CD4-positive, alpha-beta memory T cell (primary cell): ENCODE measurements around the gene HSPA9. TPM values are rescaled to one million over a fixed set of nuclear protein-coding genes. Genes with fewer than 3 reads are reported as not detected.

Experiments
- CTCF ChIA-PET: fragments of 350-600 bp; sonication (Branson Sonifier 250); formaldehyde crosslinking; loops from one replicate; lab custom pipeline; 2021; ENCODE audit warnings: inconsistent platforms; ENCODE audit not compliant: partially characterized antibody; lab: Charles Lee
- POLR2A ChIA-PET: fragments of 350-600 bp; sonication (Branson Sonifier 250); formaldehyde crosslinking; loops from one replicate; lab custom pipeline; 2021; ENCODE audit not compliant: partially characterized antibody; lab: Charles Lee
- DNase-seq, 5 donors: peaks; one replicate each; pipeline versions ENCODE4 v3.0.0 to v3.0.0-alpha.2; 2020 to 2022; ENCODE audit warnings: mixed read lengths in 1 of 5
- H3K27ac ChIP-seq: one replicate; pipeline ENCODE4 v1.7.0; 2013; ENCODE audit warnings: low read depth, low read length
- H3K27me3 ChIP-seq: 2 replicates; pipeline ENCODE4 v1.7.0; 2013; ENCODE audit warnings: mild to moderate bottlenecking, low read length, moderate library complexity; ENCODE audit not compliant: insufficient read depth
- H3K36me3 ChIP-seq: 2 replicates; pipeline ENCODE4 v1.7.0; 2013; ENCODE audit warnings: mild to moderate bottlenecking, low read length, moderate library complexity; ENCODE audit not compliant: insufficient read depth
- H3K4me1 ChIP-seq: 2 replicates; pipeline ENCODE4 v1.7.0; 2013; ENCODE audit warnings: mild to moderate bottlenecking, low read length, moderate library complexity; ENCODE audit not compliant: insufficient read depth
- H3K4me3 ChIP-seq, 2 donors: one replicate each; pipeline ENCODE4 v1.7.0; 2013; ENCODE audit warnings: low read length in 2 of 2, mild to moderate bottlenecking in 1 of 2
- H3K9me3 ChIP-seq, 2 donors: one replicate each; pipeline ENCODE4 v1.7.0; 2013; ENCODE audit warnings: low read length in 2 of 2, control low read depth in 1 of 2; ENCODE audit not compliant: control insufficient read depth in 1 of 2
- H3K27ac Mint-ChIP-seq, 7 donors: one replicate each; pipeline ENCODE4 v1.8.0; 2020 to 2021; ENCODE audit warnings: mixed read lengths in 7 of 7, mild to moderate bottlenecking in 6 of 7, inconsistent platforms in 3 of 7, moderate library complexity in 3 of 7
- H3K27me3 Mint-ChIP-seq, 2 donors: one replicate each; pipeline ENCODE4 v1.8.0; 2020 to 2021; ENCODE audit warnings: mixed read lengths in 2 of 2
- H3K36me3 Mint-ChIP-seq, 2 donors: one replicate each; pipeline ENCODE4 v1.8.0; 2020 to 2021; ENCODE audit warnings: mixed read lengths in 2 of 2, inconsistent platforms in 1 of 2, mild to moderate bottlenecking in 1 of 2
- H3K4me1 Mint-ChIP-seq, 4 donors: one replicate each; pipeline ENCODE4 v1.8.0; 2020 to 2021; ENCODE audit warnings: mixed read lengths in 4 of 4, mild to moderate bottlenecking in 1 of 4
- H3K4me3 Mint-ChIP-seq, 8 donors: one replicate each; pipeline ENCODE4 v1.8.0; 2020 to 2021; ENCODE audit warnings: mixed read lengths in 8 of 8, mild to moderate bottlenecking in 7 of 8, moderate library complexity in 6 of 8, inconsistent platforms in 3 of 8
- H3K9me3 Mint-ChIP-seq, 8 donors: one replicate each; pipeline ENCODE4 v1.8.0; 2020 to 2021; ENCODE audit warnings: mixed read lengths in 8 of 8, mild to moderate bottlenecking in 5 of 8, inconsistent platforms in 3 of 8, moderate library complexity in 1 of 8
- intact Hi-C: fragments of 100-400 bp; cut with micrococcal nuclease; formaldehyde crosslinking; loops from one replicate; pipeline ENCODE4 v1.15.1; 2023
- polyA plus RNA-seq, 2 donors: library from polyadenylated mRNA; unstranded; fragments of 300-500 nt; fragmentation: Illumina TruSeq; gene quantifications; one replicate each; pipeline ENCODE4 v1.2.3, GENCODE V29; 2021
- total RNA-seq, 2 experiments: library from RNA; stranded (reverse); gene quantifications; one replicate each; pipeline ENCODE4 v1.2.3, GENCODE V29; 2021

HSPA9 gene
- total and polyA plus RNA-seq, 4 experiments from 2014 or later: 144 to 171 (median 154) TPM

- peaks cover 31 to 77% (median 53%) of the 10 kb centered on the region in 4 donors for H3K4me1 Mint-ChIP-seq
- H3K4me3 Mint-ChIP-seq: no peak overlapping the region
- CTCF ChIA-PET: interaction anchor here (0.7 kb wide), 1 partner anchor 27 kb away, joined by 3 read pairs; no protein-coding TSS in a partner anchor
- H3K4me3 ChIP-seq: no peak overlapping the region
- POLR2A ChIA-PET: interaction anchor here (1.5 kb wide), 1 partner anchor 28 kb away, joined by 8 read pairs; the partner anchor contains the start of gene ETF1
- no peaks in the 10 kb centered on the region for H3K27me3 ChIP-seq
- no peak for DNase-seq
- intact Hi-C loops: loop anchor here (10.0 kb wide), 2 partner anchors 536 to 816 kb away; partner anchors contain the start of genes FAM13B and HNRNPA0
- no peak overlapping the region for H3K27ac ChIP-seq
- H3K36me3 Mint-ChIP-seq: peaks cover 58 to 77% of the 10 kb centered on the region in 2 donors
- peaks cover 59% of the 10 kb centered on the region for H3K4me1 ChIP-seq
- H3K27me3 Mint-ChIP-seq: no peaks in the 10 kb centered on the region
- peaks cover 0 to 7% (median 0%) of the 10 kb centered on the region in 8 donors for H3K9me3 Mint-ChIP-seq
- H3K9me3 ChIP-seq: no peaks in the 10 kb centered on the region
- H3K36me3 ChIP-seq: peaks cover 74% of the 10 kb centered on the region
- H3K27ac Mint-ChIP-seq: peak overlapping the region in 5 of 7 donors; percentile 32 to 100 (median 51)
Measured at GRCh38 chr5:138570871-138571270, 4.3 kb downstream of the HSPA9 start.

- no peak overlapping the region for H3K27ac ChIP-seq
- ChIA-PET POLR2A (interaction anchor here (1.0 kb wide), 1 partner anchor 26 kb away, joined by 3 read pairs; no protein-coding TSS in a partner anchor), CTCF (interaction anchor here (1.0 to 1.7 kb wide), 2 partner anchors 26 to 218 kb away, joined by 4 to 5 read pairs; partner anchors contain the start of gene ETF1)
- peaks cover 85% of the 10 kb centered on the region for H3K36me3 ChIP-seq
- H3K4me3 Mint-ChIP-seq: peak overlapping the region in 1 of 8 donors; percentile 36
- peaks cover 68% of the 10 kb centered on the region for H3K4me1 ChIP-seq
- H3K9me3 ChIP-seq: no peaks in the 10 kb centered on the region
- intact Hi-C loops: loop anchor here (10.0 kb wide), 2 partner anchors 535 to 815 kb away; partner anchors contain the start of genes FAM13B and HNRNPA0
- H3K36me3 Mint-ChIP-seq: peaks cover 64 to 79% of the 10 kb centered on the region in 2 donors
- H3K4me3 ChIP-seq: no peak overlapping the region
- peaks cover 0 to 2% (median 0%) of the 10 kb centered on the region in 8 donors for H3K9me3 Mint-ChIP-seq
- H3K27me3 Mint-ChIP-seq: no peaks in the 10 kb centered on the region
- peak overlapping the region in 2 of 7 donors; percentile 51 to 100 for H3K27ac Mint-ChIP-seq
- peaks cover 34 to 77% (median 57%) of the 10 kb centered on the region in 4 donors for H3K4me1 Mint-ChIP-seq
- DNase-seq: no peak
- no peaks in the 10 kb centered on the region for H3K27me3 ChIP-seq
Measured at GRCh38 chr5:138569782-138570181, 5.4 kb downstream of the HSPA9 start.

GRCh38 chr5:138568061-138568824 lies 7.0 kb downstream of the HSPA9 start:
- intact Hi-C loops: no loop called here
- Mint-ChIP-seq H3K4me1 (peaks cover 42 to 76% (median 57%) of the 10 kb centered on the region in 4 donors), H3K4me3 (peak overlapping the region in 1 of 8 donors; percentile 28), H3K9me3 (no peaks in the 10 kb centered on the region), H3K27ac (peak overlapping the region; percentile 36 to 99 (median 76)), H3K36me3 (peaks cover 70 to 81% of the 10 kb centered on the region in 2 donors), H3K27me3 (no peaks in the 10 kb centered on the region)
- H3K27me3 ChIP-seq: no peaks in the 10 kb centered on the region
- H3K36me3 ChIP-seq: peaks cover 90% of the 10 kb centered on the region
- ChIA-PET CTCF (interaction anchor here (1.2 to 2.4 kb wide), 4 partner anchors 9 to 25 kb away, joined by 3 to 11 read pairs (median 5); partner anchors contain the start of gene ETF1), POLR2A (interaction anchor here (0.9 kb wide), 1 partner anchor 25 kb away, joined by 4 read pairs; the partner anchor contains the start of gene ETF1)
- H3K4me3 ChIP-seq: no peak overlapping the region
- peaks cover 69% of the 10 kb centered on the region for H3K4me1 ChIP-seq
- no peaks in the 10 kb centered on the region for H3K9me3 ChIP-seq
- no peak for DNase-seq
- no peak overlapping the region for H3K27ac ChIP-seq

GRCh38 chr5:138566792-138567191 lies 8.4 kb downstream of the HSPA9 start:
- ChIA-PET CTCF (interaction anchor here (1.6 to 2.4 kb wide), 4 partner anchors 9 to 116 kb away, joined by 7 to 15 read pairs (median 12); partner anchors contain the start of gene HSPA9), POLR2A (interaction anchor here (1.5 to 4.2 kb wide), 4 partner anchors 8 to 102 kb away, joined by 5 to 33 read pairs (median 20); partner anchors contain the start of genes EGR1, ETF1 and HSPA9)
- no peak overlapping the region for H3K4me3 ChIP-seq
- no peak for DNase-seq
- peaks cover 40 to 74% (median 52%) of the 10 kb centered on the region in 4 donors for H3K4me1 Mint-ChIP-seq
- no peaks in the 10 kb centered on the region for H3K9me3 ChIP-seq
- H3K9me3 Mint-ChIP-seq: no peaks in the 10 kb centered on the region
- peaks cover 67 to 73% of the 10 kb centered on the region in 2 donors for H3K36me3 Mint-ChIP-seq
- intact Hi-C loops: no loop called here
- H3K27me3 Mint-ChIP-seq: no peaks in the 10 kb centered on the region
- peaks cover 63% of the 10 kb centered on the region for H3K4me1 ChIP-seq
- H3K27ac Mint-ChIP-seq: peak overlapping the region; percentile 86 to 99 (median 91)
- H3K27me3 ChIP-seq: no peaks in the 10 kb centered on the region
- peaks cover 84% of the 10 kb centered on the region for H3K36me3 ChIP-seq
- H3K27ac ChIP-seq: peak overlapping the region; percentile 64
- peak overlapping the region in 5 of 8 donors; percentile 17 to 73 (median 51) for H3K4me3 Mint-ChIP-seq

GRCh38 chr5:138565100-138565821 lies 9.9 kb downstream of the HSPA9 start:
- H3K4me3 Mint-ChIP-seq: peak overlapping the region; percentile 26 to 86 (median 78)
- H3K4me1 Mint-ChIP-seq: peaks cover 36 to 75% (median 53%) of the 10 kb centered on the region in 4 donors
- ChIA-PET POLR2A (interaction anchor here (0.6 to 4.2 kb wide), 7 partner anchors 10 to 100 kb away, joined by 3 to 33 read pairs (median 5); partner anchors contain the start of genes EGR1, ETF1 and HSPA9), CTCF (interaction anchor here (0.6 to 2.2 kb wide), 3 partner anchors 10 to 115 kb away, joined by 3 to 12 read pairs (median 7); partner anchors contain the start of gene HSPA9)
- peaks cover 69 to 74% of the 10 kb centered on the region in 2 donors for H3K36me3 Mint-ChIP-seq
- Histone ChIP-seq H3K9me3 (no peaks in the 10 kb centered on the region), H3K36me3 (peaks cover 76% of the 10 kb centered on the region), H3K27ac (peak overlapping the region; percentile 64), H3K27me3 (no peaks in the 10 kb centered on the region), H3K4me1 (peaks cover 60% of the 10 kb centered on the region), H3K4me3 (peak overlapping the region in 1 of 2 donors; percentile 13)
- peak; percentile 72 to 83 (median 77) for DNase-seq
- peak overlapping the region; percentile 86 to 99 (median 98) for H3K27ac Mint-ChIP-seq
- H3K27me3 Mint-ChIP-seq: no peaks in the 10 kb centered on the region
- no peaks in the 10 kb centered on the region for H3K9me3 Mint-ChIP-seq
- intact Hi-C loops: no loop called here

GRCh38 chr5:138564242-138564641 lies 11.0 kb downstream of the HSPA9 start:
- intact Hi-C loops: no loop called here
- POLR2A ChIA-PET: interaction anchor here (1.8 to 4.2 kb wide), 2 partner anchors 11 to 21 kb away, joined by 8 to 33 read pairs; partner anchors contain the start of genes ETF1 and HSPA9
- Mint-ChIP-seq H3K27ac (peak overlapping the region in 6 of 7 donors; percentile 57 to 98 (median 97)), H3K27me3 (no peaks in the 10 kb centered on the region), H3K9me3 (no peaks in the 10 kb centered on the region), H3K4me3 (no peak overlapping the region), H3K4me1 (peaks cover 38 to 78% (median 59%) of the 10 kb centered on the region in 4 donors), H3K36me3 (peaks cover 71 to 75% of the 10 kb centered on the region in 2 donors)
- H3K27me3 ChIP-seq: no peaks in the 10 kb centered on the region
- H3K4me3 ChIP-seq: no peak overlapping the region
- no peak for DNase-seq
- peaks cover 51% of the 10 kb centered on the region for H3K4me1 ChIP-seq
- peak overlapping the region; percentile 64 for H3K27ac ChIP-seq
- CTCF ChIA-PET: interaction anchor here (1.1 to 1.4 kb wide), 3 partner anchors 9 to 29 kb away, joined by 3 to 4 read pairs (median 4); no protein-coding TSS in a partner anchor
- H3K36me3 ChIP-seq: peaks cover 78% of the 10 kb centered on the region
- H3K9me3 ChIP-seq: no peaks in the 10 kb centered on the region
